ENCODE results near the gene ARHGAP6. TPM values are rescaled to one million over a fixed set of nuclear protein-coding genes. Genes with fewer than 3 reads are reported as not detected.

The ARHGAP6 gene, protein sequence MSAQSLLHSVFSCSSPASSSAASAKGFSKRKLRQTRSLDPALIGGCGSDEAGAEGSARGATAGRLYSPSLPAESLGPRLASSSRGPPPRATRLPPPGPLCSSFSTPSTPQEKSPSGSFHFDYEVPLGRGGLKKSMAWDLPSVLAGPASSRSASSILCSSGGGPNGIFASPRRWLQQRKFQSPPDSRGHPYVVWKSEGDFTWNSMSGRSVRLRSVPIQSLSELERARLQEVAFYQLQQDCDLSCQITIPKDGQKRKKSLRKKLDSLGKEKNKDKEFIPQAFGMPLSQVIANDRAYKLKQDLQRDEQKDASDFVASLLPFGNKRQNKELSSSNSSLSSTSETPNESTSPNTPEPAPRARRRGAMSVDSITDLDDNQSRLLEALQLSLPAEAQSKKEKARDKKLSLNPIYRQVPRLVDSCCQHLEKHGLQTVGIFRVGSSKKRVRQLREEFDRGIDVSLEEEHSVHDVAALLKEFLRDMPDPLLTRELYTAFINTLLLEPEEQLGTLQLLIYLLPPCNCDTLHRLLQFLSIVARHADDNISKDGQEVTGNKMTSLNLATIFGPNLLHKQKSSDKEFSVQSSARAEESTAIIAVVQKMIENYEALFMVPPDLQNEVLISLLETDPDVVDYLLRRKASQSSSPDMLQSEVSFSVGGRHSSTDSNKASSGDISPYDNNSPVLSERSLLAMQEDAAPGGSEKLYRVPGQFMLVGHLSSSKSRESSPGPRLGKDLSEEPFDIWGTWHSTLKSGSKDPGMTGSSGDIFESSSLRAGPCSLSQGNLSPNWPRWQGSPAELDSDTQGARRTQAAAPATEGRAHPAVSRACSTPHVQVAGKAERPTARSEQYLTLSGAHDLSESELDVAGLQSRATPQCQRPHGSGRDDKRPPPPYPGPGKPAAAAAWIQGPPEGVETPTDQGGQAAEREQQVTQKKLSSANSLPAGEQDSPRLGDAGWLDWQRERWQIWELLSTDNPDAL (N-terminal part only)
- 10 to 100 TPM; 17.2 to 47.0 (median 21.6) TPM for total RNA-seq

DNA sequence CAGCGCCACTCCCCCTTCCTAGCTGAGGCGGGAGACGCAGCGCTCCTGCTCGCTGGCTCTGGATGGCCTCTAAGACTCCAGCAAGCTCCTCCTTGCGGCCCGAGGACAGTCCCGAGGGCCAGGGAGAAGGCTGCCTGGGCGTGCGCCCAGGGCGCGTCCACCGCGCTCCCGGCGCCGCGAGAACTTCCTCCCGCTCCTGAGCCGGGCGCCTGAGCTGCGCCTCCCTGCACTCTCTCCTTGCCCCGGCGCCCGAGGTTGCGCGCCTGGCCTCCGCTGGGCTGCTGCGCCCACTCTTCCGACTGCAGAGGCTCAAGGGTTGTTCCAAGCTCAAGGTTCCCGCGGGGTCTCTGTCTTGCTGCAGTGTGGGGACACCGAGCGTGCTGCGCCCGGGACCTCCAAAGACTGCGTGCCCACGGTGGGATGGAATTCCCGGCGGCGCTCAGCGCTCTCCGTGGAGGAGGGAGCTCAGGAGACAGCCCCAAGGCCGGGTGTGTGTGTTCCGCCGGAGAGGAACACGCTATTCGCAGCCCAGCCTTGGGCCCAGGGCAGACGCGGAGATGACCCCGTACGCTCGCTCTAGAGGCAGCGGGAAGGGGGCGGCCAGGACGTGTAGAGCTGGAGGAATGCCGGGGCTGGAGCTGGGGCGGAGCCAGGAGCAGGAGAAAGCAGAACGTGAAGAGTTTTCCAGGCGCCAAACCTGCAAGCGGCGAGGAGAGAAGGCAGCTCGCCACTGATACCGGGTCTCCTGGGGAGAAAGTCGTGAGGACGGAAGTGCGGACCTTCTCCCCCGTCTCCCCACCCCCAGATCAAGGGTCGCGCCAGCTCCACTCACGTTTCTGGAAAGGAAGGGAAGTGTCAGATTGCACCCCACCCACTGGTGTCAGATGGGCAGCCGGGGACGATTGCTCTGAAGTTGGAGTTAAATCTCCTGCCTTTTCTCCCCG, at the start of gene ARHGAP6:
TSS of gene ARHGAP6 (minus strand) at position 753 of the 944 bp plus-strand sequence. CDS start 1,092 bp downstream, outside the sequence.
- Histone ChIP-seq H3K27me3 (no peaks in the 10 kb centered on the region), H3K36me3 (no peaks in the 10 kb centered on the region), H3K4me1 (no peaks in the 10 kb centered on the region), H3K27ac (peak within 1 kb of the TSS; percentile 81 to 91), H3K4me3 (peak within 1 kb of the TSS; percentile 50 to 55), H3K9me3 (no peaks in the 10 kb centered on the region)
- TF ChIP-seq POLR2A (IDR thresholded peaks at IDR 0.05) = peak in 1 of 2 donors; percentile 22
- TF ChIP-seq, protein P1, sequence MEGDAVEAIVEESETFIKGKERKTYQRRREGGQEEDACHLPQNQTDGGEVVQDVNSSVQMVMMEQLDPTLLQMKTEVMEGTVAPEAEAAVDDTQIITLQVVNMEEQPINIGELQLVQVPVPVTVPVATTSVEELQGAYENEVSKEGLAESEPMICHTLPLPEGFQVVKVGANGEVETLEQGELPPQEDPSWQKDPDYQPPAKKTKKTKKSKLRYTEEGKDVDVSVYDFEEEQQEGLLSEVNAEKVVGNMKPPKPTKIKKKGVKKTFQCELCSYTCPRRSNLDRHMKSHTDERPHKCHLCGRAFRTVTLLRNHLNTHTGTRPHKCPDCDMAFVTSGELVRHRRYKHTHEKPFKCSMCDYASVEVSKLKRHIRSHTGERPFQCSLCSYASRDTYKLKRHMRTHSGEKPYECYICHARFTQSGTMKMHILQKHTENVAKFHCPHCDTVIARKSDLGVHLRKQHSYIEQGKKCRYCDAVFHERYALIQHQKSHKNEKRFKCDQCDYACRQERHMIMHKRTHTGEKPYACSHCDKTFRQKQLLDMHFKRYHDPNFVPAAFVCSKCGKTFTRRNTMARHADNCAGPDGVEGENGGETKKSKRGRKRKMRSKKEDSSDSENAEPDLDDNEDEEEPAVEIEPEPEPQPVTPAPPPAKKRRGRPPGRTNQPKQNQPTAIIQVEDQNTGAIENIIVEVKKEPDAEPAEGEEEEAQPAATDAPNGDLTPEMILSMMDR (IDR thresholded peaks at IDR 0.05) = no peak
- intact Hi-C loops (cut with DNase I; ENCODE audit: low total_unique reads) = no loop called here
- peak; percentile 68 to 69 for DNase-seq

DNA sequence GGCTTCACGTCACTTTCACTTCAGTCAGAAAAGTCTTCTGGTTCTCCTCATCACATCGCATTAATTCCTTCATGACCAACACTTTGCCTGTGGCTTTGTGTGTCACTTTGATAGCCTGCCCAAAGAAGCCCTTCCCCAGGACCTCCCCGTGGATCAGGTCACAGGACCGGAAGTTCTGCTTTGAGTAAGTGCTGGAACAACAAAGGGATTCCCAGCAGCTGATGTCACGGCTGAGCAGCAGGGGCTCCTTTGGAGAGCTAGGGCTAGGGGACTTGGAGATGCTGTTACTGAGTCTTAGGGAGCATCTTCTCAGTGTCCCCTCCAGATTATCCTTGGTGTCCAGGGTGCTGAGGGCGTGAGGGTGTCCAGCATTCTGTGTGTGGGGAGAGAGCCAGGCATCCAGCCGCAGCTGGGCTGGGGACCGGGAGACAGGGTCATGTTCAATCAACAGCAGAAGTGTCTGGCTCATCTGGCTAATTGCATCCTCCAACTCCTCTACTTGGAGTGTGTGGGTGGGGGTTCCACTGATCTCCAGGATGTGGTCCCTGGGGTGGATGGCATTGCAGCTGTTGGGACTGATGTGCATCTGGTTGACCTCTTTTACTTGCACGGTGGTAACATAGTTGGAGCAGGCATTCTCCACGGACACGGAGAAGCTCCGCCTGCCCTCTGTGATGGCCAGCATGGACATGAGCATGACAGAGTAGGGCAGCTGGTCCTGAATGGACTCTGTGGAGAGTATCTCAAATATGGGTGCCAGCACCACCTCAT, 39.2 kb upstream of the ARHGAP6 start:
- no peaks in the 10 kb centered on the region for H3K4me1 ChIP-seq
- H3K4me3 ChIP-seq = no peak overlapping the region
- H3K27ac ChIP-seq = no peak overlapping the region
- no peak for TF ChIP-seq POLR2A (IDR thresholded peaks at IDR 0.05)
- TF ChIP-seq, protein P1 (IDR thresholded peaks at IDR 0.05) = no peak
- no peak for DNase-seq
- no peaks in the 10 kb centered on the region for H3K9me3 ChIP-seq
- intact Hi-C loops (cut with DNase I; ENCODE audit: low total_unique reads) = no loop called here
- H3K27me3 ChIP-seq = no peaks in the 10 kb centered on the region
- no peaks in the 10 kb centered on the region for H3K36me3 ChIP-seq

DNA sequence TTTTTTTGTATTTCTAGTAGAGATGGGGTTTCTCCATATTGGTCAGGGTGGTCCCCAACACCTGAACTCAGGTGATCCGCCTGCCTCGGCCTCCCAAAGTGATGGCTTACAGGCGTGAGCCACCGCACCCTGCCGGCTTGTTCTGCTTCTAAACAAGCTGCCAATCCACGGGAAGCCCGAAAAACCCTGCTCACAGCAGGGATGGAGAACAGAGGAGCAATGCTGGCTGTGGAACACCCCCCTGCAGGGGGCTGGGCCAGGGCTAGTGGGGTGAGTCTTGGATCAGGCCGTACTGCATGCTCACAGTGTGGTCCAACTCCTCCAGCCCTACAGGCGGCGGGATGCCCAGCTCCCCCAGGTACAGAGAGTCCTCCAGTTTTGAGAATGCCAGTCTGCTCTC, 38.1 kb upstream of the ARHGAP6 start:
- DNase-seq = no peak
- Histone ChIP-seq H3K4me3 (no peak overlapping the region), H3K9me3 (no peaks in the 10 kb centered on the region), H3K27me3 (no peaks in the 10 kb centered on the region), H3K36me3 (no peaks in the 10 kb centered on the region), H3K27ac (no peak overlapping the region), H3K4me1 (no peaks in the 10 kb centered on the region)
- intact Hi-C loops (cut with DNase I; ENCODE audit: low total_unique reads) = no loop called here
- TF ChIP-seq, protein P1 (IDR thresholded peaks at IDR 0.05) = no peak
- TF ChIP-seq POLR2A (IDR thresholded peaks at IDR 0.05) = no peak

DNA sequence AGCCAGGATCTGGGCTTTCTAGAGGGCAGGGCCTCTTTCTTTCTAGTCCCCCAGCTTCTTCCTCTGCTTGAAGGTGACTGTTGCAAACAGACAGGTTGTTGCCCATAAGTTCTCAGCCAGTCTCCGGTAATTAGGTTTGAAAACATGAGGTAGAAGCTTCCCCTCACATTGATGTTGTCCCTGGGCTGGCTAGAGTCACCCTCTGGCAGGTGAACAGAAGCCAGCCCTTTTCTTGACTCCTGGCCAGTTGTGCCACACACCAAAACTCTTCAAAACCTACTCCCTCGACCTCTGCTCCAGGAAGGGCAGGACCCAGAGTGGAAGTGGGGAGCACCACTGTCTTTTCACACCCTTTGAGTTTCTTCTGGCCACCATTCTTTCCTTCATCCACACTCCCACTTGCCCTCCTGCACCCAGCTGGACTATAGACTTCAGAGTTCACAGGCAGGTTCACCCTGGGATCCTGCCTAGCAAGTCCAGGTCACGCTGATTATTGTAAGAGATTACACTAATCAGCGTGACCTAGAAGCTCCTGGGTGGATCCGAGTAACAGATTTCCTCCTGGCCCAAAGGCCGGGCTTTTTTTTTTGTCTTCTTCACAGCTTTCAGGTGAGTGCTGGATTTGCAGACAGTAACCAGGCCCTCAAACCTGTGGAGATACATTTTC, 37.4 kb upstream of the ARHGAP6 start:
- H3K27me3 ChIP-seq = no peaks in the 10 kb centered on the region
- no peaks in the 10 kb centered on the region for H3K4me1 ChIP-seq
- intact Hi-C loops (cut with DNase I; ENCODE audit: low total_unique reads) = no loop called here
- no peaks in the 10 kb centered on the region for H3K36me3 ChIP-seq
- TF ChIP-seq, protein P1 (IDR thresholded peaks at IDR 0.05) = no peak
- no peak for TF ChIP-seq POLR2A (IDR thresholded peaks at IDR 0.05)
- no peak overlapping the region for H3K4me3 ChIP-seq
- H3K27ac ChIP-seq = no peak overlapping the region
- no peaks in the 10 kb centered on the region for H3K9me3 ChIP-seq
- DNase-seq = no peak

Measured in uterus (tissue), 4 donors.